Liver (tissue), 9 donors: ENCODE results near the gene BTBD9. TPM values are rescaled to one million over a fixed set of nuclear protein-coding genes. Genes with fewer than 3 reads are reported as not detected.

Source experiments
- DNase-seq: peaks from one replicate; pipeline ENCODE4 v3.0.0-alpha.2; 2017; ENCODE audit warnings: low spot score
- H3K27ac ChIP-seq, 2 donors: one replicate each; pipeline ENCODE4 v1.7.0; 2013; ENCODE audit warnings: inconsistent platforms in 2 of 2, low read length in 2 of 2, control low read depth in 1 of 2, low read depth in 1 of 2, mild to moderate bottlenecking in 1 of 2
- H3K27me3 ChIP-seq, 4 donors: one replicate each; pipeline versions ENCODE4 v1.6.1 to v1.7.0; 2013; ENCODE audit warnings: low read length in 3 of 4, inconsistent platforms in 1 of 4, mild to moderate bottlenecking in 1 of 4, moderate library complexity in 1 of 4; ENCODE audit not compliant: control insufficient read depth in 4 of 4, insufficient read depth in 4 of 4
- H3K36me3 ChIP-seq, 4 donors: one replicate each; pipeline versions ENCODE4 v1.6.1 to v1.7.0; 2013; ENCODE audit warnings: low read length in 3 of 4, mild to moderate bottlenecking in 3 of 4, low read depth in 1 of 4, moderate library complexity in 1 of 4; ENCODE audit not compliant: control insufficient read depth in 4 of 4, insufficient read depth in 3 of 4
- H3K4me1 ChIP-seq, 4 donors: one replicate each; pipeline versions ENCODE4 v1.6.1 to v1.7.0; 2013; ENCODE audit warnings: low read length in 3 of 4, mild to moderate bottlenecking in 3 of 4, moderate library complexity in 1 of 4; ENCODE audit not compliant: control insufficient read depth in 4 of 4, insufficient read depth in 4 of 4
- H3K4me3 ChIP-seq, 3 donors: one replicate each; pipeline versions ENCODE4 v1.6.1 to v1.7.0; 2013; ENCODE audit warnings: low read length in 3 of 3, control low read depth in 1 of 3, low read depth in 1 of 3, mild to moderate bottlenecking in 1 of 3
- H3K9ac ChIP-seq, 2 donors: one replicate each; pipeline ENCODE4 v1.7.0; 2013; ENCODE audit warnings: low read length in 2 of 2, mild to moderate bottlenecking in 2 of 2, moderate library complexity in 2 of 2, control low read depth in 1 of 2, low read depth in 1 of 2
- H3K9me3 ChIP-seq, 4 donors: one replicate each; pipeline versions ENCODE4 v1.6.1 to v1.7.0; 2013; ENCODE audit warnings: low read length in 3 of 4; ENCODE audit not compliant: control insufficient read depth in 4 of 4
- EGR1 ChIP-seq, 2 donors: IDR thresholded peaks; 2 replicates each; pipeline ENCODE4 v1.6.1; 2016 to 2018; ENCODE audit warnings: antibody characterized with exemption in 2 of 2, low read depth in 2 of 2
- FOXA2 ChIP-seq: IDR thresholded peaks from 2 replicates; pipeline ENCODE4 v1.6.1; 2016; ENCODE audit warnings: antibody characterized with exemption
- GABPA ChIP-seq, 2 donors: IDR thresholded peaks in 1 of 2; conservative IDR thresholded peaks in 1 of 2; 2 replicates each; pipeline ENCODE4 v1.6.1; 2016; ENCODE audit warnings: antibody characterized with exemption in 2 of 2, mild to moderate bottlenecking in 1 of 2, moderate library complexity in 1 of 2
- HNF4A ChIP-seq, 2 donors: conservative IDR thresholded peaks; 2 replicates each; pipeline ENCODE4 v1.6.1; 2016; ENCODE audit warnings: antibody characterized with exemption in 2 of 2, mild to moderate bottlenecking in 2 of 2
- HNF4G ChIP-seq: IDR thresholded peaks from 2 replicates; pipeline ENCODE4 v1.6.1; 2016; ENCODE audit warnings: antibody characterized with exemption
- NR2F2 ChIP-seq: IDR thresholded peaks from 2 replicates; pipeline ENCODE4 v1.6.1; 2016; ENCODE audit warnings: antibody characterized with exemption
- RAD21 ChIP-seq, 2 donors: IDR thresholded peaks; 2 replicates each; pipeline ENCODE4 v1.6.1; 2016; ENCODE audit warnings: antibody characterized with exemption in 2 of 2, mild to moderate bottlenecking in 2 of 2
- RXRA ChIP-seq, 2 donors: IDR thresholded peaks; 2 replicates each; pipeline ENCODE4 v1.6.1; 2017 to 2018; ENCODE audit warnings: antibody characterized with exemption in 2 of 2, mild to moderate bottlenecking in 1 of 2
- SP1 ChIP-seq: IDR thresholded peaks from 2 replicates; pipeline ENCODE4 v1.6.1; 2018; ENCODE audit warnings: antibody characterized with exemption, mild to moderate bottlenecking
- TAF1 ChIP-seq: conservative IDR thresholded peaks from 2 replicates; pipeline ENCODE4 v1.6.1; 2016; ENCODE audit warnings: antibody characterized with exemption, mild to moderate bottlenecking
- YY1 ChIP-seq: IDR thresholded peaks from 2 replicates; pipeline ENCODE4 v1.6.1; 2016; ENCODE audit warnings: antibody characterized with exemption, mild to moderate bottlenecking
- WGBS: extraction: QIAGEN DNeasy Blood & Tissue Kit; methylation state at CpG from one replicate; pipeline ENCODE4 v1.1.7; 2013; 5-methylcytosine and 5-hydroxymethylcytosine counted together
- polyA plus RNA-seq, 2 donors: library from polyadenylated mRNA; stranded (reverse) in 1 of 2; unstranded in 1 of 2; fragments of 200-250 nt in 1 of 2; fragments of >200 nt in 1 of 2; fragmentation: Nextera tagmentation in 1 of 2; extraction: Ambion mirVana in 1 of 2; gene quantifications; one replicate each; pipeline versions ENCODE4 v1.2.1 to v1.2.3, GENCODE V29; 2013 to 2015
- total RNA-seq, 2 donors: library from RNA; depleted of rRNA; stranded (reverse); fragments of >200 nt; gene quantifications; one replicate each; pipeline ENCODE4 v1.2.3, GENCODE V29; 2014
- TF ChIP-seq, protein P1 (sequence below): IDR thresholded peaks from 2 replicates; pipeline ENCODE4 v1.6.1; 2016; ENCODE audit warnings: antibody characterized with exemption, mild to moderate bottlenecking
- TF ChIP-seq, protein P2 (sequence below): fragments of 150-350 bp; IDR thresholded peaks from 2 replicates; pipeline ENCODE4 v1.5.1; 2017; ENCODE audit warnings: improper control_type of control experiment, low read depth, low read length; ENCODE audit not compliant: missing input control
- TF ChIP-seq, protein P3 (sequence below): IDR thresholded peaks from 2 replicates; pipeline ENCODE4 v1.6.1; 2016; ENCODE audit warnings: antibody characterized with exemption
- donor health status: healthy.
- donor health status: healthy.
- donor health status: healthy.
- donor health status: healthy.
- donor health status: healthy.

Gene BTBD9
- total and polyA plus RNA-seq, 4 donors: 2.0 to 12.4 (median 5.7) TPM

DNA sequence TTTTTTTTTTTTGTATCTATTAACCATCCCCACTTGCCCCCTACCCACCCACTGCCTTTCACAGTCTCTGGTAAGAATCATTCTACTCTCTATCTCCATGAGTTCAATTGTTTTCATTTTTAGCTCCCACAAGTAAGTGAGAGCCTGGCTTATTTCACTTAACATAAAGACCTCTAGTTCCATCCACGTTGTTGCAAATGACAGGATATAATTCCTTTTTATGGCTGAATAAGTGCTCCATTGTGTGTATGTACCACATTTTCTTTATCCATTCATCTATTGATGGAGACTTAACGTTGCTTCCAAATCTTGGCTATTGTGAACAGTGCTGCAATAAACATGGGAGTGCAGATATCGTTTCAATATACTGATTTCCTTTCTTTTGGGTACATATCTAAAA, 328.5 kb downstream of the BTBD9 start:
- no peak for TF ChIP-seq GABPA (IDR thresholded peaks at IDR 0.05 in 1 of 2, conservative IDR thresholded peaks at IDR 0.05 in 1 of 2)
- TF ChIP-seq HNF4G: no peak
- Histone ChIP-seq H3K4me3 (no peak overlapping the region), H3K9me3 (no peaks in the 10 kb centered on the region), H3K36me3 (no peaks in the 10 kb centered on the region), H3K27me3 (no peaks in the 10 kb centered on the region), H3K27ac (no peak overlapping the region), H3K9ac (no peak overlapping the region), H3K4me1 (peaks cover 0 to 1% (median 0%) of the 10 kb centered on the region in 4 donors)
- DNase-seq: no peak
- WGBS: 90% methylated on average over 3 of the region's 3 CpGs

DNA sequence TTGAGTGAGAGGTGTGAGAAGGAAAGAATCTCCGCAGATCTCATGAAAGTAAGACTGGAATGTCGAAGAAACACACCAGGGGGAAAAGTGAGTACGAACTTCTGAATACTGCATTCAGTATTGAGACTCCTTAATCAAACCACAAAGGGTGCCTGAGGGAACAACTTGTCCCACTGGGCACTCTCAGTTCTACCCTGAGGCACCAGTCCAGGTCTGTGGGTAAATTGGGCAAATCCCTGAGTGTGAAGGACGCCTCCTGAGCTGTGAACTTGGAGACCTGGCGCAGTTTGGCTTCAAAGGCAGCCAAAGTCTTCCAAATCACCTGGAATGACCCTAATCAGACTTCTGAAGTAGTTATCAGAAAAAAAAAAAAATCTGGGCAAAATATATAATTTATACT, 329.7 kb downstream of the BTBD9 start:
- H3K9me3 ChIP-seq: no peaks in the 10 kb centered on the region
- H3K4me3 ChIP-seq: no peak overlapping the region
- H3K9ac ChIP-seq: no peak overlapping the region
- no peaks in the 10 kb centered on the region for H3K27me3 ChIP-seq
- H3K27ac ChIP-seq: no peak overlapping the region
- 94% methylated on average over 5 of the region's 5 CpGs for WGBS
- no peaks in the 10 kb centered on the region for H3K36me3 ChIP-seq
- H3K4me1 ChIP-seq: peaks cover 0 to 7% (median 0%) of the 10 kb centered on the region in 4 donors
- no peak for DNase-seq
- TF ChIP-seq, protein P1, sequence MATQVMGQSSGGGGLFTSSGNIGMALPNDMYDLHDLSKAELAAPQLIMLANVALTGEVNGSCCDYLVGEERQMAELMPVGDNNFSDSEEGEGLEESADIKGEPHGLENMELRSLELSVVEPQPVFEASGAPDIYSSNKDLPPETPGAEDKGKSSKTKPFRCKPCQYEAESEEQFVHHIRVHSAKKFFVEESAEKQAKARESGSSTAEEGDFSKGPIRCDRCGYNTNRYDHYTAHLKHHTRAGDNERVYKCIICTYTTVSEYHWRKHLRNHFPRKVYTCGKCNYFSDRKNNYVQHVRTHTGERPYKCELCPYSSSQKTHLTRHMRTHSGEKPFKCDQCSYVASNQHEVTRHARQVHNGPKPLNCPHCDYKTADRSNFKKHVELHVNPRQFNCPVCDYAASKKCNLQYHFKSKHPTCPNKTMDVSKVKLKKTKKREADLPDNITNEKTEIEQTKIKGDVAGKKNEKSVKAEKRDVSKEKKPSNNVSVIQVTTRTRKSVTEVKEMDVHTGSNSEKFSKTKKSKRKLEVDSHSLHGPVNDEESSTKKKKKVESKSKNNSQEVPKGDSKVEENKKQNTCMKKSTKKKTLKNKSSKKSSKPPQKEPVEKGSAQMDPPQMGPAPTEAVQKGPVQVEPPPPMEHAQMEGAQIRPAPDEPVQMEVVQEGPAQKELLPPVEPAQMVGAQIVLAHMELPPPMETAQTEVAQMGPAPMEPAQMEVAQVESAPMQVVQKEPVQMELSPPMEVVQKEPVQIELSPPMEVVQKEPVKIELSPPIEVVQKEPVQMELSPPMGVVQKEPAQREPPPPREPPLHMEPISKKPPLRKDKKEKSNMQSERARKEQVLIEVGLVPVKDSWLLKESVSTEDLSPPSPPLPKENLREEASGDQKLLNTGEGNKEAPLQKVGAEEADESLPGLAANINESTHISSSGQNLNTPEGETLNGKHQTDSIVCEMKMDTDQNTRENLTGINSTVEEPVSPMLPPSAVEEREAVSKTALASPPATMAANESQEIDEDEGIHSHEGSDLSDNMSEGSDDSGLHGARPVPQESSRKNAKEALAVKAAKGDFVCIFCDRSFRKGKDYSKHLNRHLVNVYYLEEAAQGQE: no peak
- no peak for TF ChIP-seq NR2F2
- no peak for TF ChIP-seq RXRA (IDR thresholded peaks at IDR 0.05)
- TF ChIP-seq TAF1: no peak
- TF ChIP-seq SP1: no peak
- TF ChIP-seq FOXA2: no peak
- TF ChIP-seq YY1: no peak
- TF ChIP-seq HNF4G: no peak
- TF ChIP-seq EGR1 (IDR thresholded peaks at IDR 0.05; ENCODE audit: low read depth in 2 of 2): no peak
- TF ChIP-seq, protein P2, sequence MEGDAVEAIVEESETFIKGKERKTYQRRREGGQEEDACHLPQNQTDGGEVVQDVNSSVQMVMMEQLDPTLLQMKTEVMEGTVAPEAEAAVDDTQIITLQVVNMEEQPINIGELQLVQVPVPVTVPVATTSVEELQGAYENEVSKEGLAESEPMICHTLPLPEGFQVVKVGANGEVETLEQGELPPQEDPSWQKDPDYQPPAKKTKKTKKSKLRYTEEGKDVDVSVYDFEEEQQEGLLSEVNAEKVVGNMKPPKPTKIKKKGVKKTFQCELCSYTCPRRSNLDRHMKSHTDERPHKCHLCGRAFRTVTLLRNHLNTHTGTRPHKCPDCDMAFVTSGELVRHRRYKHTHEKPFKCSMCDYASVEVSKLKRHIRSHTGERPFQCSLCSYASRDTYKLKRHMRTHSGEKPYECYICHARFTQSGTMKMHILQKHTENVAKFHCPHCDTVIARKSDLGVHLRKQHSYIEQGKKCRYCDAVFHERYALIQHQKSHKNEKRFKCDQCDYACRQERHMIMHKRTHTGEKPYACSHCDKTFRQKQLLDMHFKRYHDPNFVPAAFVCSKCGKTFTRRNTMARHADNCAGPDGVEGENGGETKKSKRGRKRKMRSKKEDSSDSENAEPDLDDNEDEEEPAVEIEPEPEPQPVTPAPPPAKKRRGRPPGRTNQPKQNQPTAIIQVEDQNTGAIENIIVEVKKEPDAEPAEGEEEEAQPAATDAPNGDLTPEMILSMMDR: no peak
- TF ChIP-seq, protein P3, sequence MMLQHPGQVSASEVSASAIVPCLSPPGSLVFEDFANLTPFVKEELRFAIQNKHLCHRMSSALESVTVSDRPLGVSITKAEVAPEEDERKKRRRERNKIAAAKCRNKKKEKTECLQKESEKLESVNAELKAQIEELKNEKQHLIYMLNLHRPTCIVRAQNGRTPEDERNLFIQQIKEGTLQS: no peak

DNA sequence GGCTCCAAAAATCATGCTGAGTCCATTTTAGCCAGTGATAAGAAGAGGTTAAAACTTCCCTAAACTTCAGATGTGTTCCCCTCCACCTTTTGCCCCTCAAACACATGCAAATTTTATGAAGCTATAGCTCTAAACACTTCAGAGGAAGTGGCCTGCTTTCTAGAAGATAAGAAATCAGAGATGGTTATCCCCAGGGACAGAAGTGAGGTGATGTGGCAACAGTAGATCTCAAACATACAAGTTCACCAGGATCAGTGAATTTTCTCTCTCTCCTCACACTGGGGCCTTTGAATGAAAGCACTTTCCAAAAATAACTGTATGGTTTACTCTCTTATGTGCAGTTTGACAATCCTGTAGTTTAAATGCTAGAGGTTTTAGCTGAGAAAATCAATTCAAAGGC, 332.0 kb downstream of the BTBD9 start:
- H3K9me3 ChIP-seq: no peaks in the 10 kb centered on the region
- no peaks in the 10 kb centered on the region for H3K27me3 ChIP-seq
- peaks cover 0 to 7% (median 0%) of the 10 kb centered on the region in 4 donors for H3K4me1 ChIP-seq
- H3K4me3 ChIP-seq: no peak overlapping the region
- DNase-seq: no peak
- H3K36me3 ChIP-seq: no peaks in the 10 kb centered on the region
- H3K9ac ChIP-seq: no peak overlapping the region
- no peak overlapping the region for H3K27ac ChIP-seq
- TF ChIP-seq, protein P1: no peak
- TF ChIP-seq RAD21 (IDR thresholded peaks at IDR 0.05) (no peak), HNF4G (no peak), FOXA2 (no peak), HNF4A (conservative IDR thresholded peaks at IDR 0.05) (no peak), NR2F2 (no peak), EGR1 (IDR thresholded peaks at IDR 0.05; ENCODE audit: low read depth in 2 of 2) (no peak), YY1 (no peak), SP1 (no peak)
- TF ChIP-seq, protein P2: no peak
- TF ChIP-seq, protein P3: no peak
